ENCODE data around the gene GPC5. TPM values are rescaled to one million over a fixed set of nuclear protein-coding genes. Genes with fewer than 3 reads are reported as not detected.

GPC5 gene
- total and polyA plus RNA-seq, 2 of the 13 experiments (the other 11 are each of a cell fraction or from before 2014, with no cell fraction given) = 0.02 to 0.07 TPM

DNA sequence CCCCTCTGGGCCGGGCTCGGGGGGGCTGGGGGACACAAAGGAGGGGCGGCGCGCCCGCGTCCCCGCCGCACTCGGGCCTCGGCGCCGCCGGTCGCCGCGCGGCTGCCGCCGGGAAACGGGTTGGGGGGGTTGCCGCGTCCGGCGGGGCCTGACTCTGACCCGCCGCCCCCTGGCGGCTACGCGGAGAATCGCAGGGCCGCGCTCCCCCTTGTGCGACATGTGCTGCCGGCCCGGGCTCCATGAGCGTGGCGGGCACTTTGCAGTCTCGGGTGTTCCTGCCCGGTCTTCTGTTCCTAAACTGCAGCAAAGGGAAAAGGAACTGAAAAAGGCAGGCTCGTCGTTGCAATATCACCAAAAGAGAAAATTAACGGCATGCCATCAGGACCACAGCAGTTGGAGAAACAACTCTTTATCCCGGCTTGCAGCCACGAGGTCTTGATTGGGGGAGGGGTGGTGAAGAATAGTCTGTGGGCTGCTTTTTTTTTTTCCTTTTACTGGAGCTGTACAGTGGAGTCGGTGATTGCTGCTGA is 49.5 kb upstream of the GPC5 start (continued):
- TF ChIP-seq ZNF747 (CRISPR knock-in tag; IDR thresholded peaks at IDR 0.05; ENCODE audit: borderline replicate concordance) (no peak), ZNF616 (CRISPR knock-in tag; IDR thresholded peaks at IDR 0.05; ENCODE audit: low read depth) (0 out of 2 replicates have a peak, but pooled peaks have one; percentile 60), CCDC6 (CRISPR knock-in tag; IDR thresholded peaks at IDR 0.05) (peak; percentile 23; the same call in 1 of the 2 replicates), JUN (CRISPR knock-in tag; IDR thresholded peaks at IDR 0.05) (no peak), ZNF331 (CRISPR knock-in tag; IDR thresholded peaks at IDR 0.05) (peak; percentile 25; the same call in 1 of the 2 replicates), ZBTB20 (CRISPR knock-in tag; IDR thresholded peaks at IDR 0.05; ENCODE audit: borderline replicate concordance, low read depth) (peak; percentile 58; the same call in 1 of the 2 replicates), ZFP82 (CRISPR knock-in tag; IDR thresholded peaks at IDR 0.05; ENCODE audit: borderline replicate concordance) (no peak), BRCA1 (CRISPR knock-in tag; IDR thresholded peaks at IDR 0.05) (0 out of 2 replicates have a peak, but pooled peaks have one; percentile 42), RAD51 (IDR thresholded peaks at IDR 0.05; ENCODE audit: borderline replicate concordance) (no peak), ZNF138 (CRISPR knock-in tag; IDR thresholded peaks at IDR 0.05; ENCODE audit: low read depth) (no peak), RAD21 (CRISPR knock-in tag; IDR thresholded peaks at IDR 0.05) (peak; percentile 66; the same call in 1 of the 2 replicates), RFXANK (CRISPR knock-in tag; IDR thresholded peaks at IDR 0.05) (no peak), TBX2 (CRISPR knock-in tag; IDR thresholded peaks at IDR 0.05; ENCODE audit: borderline replicate concordance) (peak; percentile 57; the same call in 1 of the 2 replicates)
- TF ChIP-seq, protein P1, sequence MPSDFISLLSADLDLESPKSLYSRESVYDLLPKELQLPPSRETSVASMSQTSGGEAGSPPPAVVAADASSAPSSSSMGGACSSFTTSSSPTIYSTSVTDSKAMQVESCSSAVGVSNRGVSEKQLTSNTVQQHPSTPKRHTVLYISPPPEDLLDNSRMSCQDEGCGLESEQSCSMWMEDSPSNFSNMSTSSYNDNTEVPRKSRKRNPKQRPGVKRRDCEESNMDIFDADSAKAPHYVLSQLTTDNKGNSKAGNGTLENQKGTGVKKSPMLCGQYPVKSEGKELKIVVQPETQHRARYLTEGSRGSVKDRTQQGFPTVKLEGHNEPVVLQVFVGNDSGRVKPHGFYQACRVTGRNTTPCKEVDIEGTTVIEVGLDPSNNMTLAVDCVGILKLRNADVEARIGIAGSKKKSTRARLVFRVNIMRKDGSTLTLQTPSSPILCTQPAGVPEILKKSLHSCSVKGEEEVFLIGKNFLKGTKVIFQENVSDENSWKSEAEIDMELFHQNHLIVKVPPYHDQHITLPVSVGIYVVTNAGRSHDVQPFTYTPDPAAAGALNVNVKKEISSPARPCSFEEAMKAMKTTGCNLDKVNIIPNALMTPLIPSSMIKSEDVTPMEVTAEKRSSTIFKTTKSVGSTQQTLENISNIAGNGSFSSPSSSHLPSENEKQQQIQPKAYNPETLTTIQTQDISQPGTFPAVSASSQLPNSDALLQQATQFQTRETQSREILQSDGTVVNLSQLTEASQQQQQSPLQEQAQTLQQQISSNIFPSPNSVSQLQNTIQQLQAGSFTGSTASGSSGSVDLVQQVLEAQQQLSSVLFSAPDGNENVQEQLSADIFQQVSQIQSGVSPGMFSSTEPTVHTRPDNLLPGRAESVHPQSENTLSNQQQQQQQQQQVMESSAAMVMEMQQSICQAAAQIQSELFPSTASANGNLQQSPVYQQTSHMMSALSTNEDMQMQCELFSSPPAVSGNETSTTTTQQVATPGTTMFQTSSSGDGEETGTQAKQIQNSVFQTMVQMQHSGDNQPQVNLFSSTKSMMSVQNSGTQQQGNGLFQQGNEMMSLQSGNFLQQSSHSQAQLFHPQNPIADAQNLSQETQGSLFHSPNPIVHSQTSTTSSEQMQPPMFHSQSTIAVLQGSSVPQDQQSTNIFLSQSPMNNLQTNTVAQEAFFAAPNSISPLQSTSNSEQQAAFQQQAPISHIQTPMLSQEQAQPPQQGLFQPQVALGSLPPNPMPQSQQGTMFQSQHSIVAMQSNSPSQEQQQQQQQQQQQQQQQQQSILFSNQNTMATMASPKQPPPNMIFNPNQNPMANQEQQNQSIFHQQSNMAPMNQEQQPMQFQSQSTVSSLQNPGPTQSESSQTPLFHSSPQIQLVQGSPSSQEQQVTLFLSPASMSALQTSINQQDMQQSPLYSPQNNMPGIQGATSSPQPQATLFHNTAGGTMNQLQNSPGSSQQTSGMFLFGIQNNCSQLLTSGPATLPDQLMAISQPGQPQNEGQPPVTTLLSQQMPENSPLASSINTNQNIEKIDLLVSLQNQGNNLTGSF (CRISPR knock-in tag; IDR thresholded peaks at IDR 0.05) = peak; percentile 55; the same call in 1 of the 2 replicates
- TF ChIP-seq, protein P2, sequence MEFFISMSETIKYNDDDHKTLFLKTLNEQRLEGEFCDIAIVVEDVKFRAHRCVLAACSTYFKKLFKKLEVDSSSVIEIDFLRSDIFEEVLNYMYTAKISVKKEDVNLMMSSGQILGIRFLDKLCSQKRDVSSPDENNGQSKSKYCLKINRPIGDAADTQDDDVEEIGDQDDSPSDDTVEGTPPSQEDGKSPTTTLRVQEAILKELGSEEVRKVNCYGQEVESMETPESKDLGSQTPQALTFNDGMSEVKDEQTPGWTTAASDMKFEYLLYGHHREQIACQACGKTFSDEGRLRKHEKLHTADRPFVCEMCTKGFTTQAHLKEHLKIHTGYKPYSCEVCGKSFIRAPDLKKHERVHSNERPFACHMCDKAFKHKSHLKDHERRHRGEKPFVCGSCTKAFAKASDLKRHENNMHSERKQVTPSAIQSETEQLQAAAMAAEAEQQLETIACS (CRISPR knock-in tag; IDR thresholded peaks at IDR 0.05) = peak; percentile 66; the same call in 1 of the 2 replicates
- TF ChIP-seq, protein P3, sequence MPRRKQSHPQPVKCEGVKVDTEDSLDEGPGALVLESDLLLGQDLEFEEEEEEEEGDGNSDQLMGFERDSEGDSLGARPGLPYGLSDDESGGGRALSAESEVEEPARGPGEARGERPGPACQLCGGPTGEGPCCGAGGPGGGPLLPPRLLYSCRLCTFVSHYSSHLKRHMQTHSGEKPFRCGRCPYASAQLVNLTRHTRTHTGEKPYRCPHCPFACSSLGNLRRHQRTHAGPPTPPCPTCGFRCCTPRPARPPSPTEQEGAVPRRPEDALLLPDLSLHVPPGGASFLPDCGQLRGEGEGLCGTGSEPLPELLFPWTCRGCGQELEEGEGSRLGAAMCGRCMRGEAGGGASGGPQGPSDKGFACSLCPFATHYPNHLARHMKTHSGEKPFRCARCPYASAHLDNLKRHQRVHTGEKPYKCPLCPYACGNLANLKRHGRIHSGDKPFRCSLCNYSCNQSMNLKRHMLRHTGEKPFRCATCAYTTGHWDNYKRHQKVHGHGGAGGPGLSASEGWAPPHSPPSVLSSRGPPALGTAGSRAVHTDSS (CRISPR knock-in tag; conservative IDR thresholded peaks at IDR 0.05) = no peak
- TF ChIP-seq, protein P4, sequence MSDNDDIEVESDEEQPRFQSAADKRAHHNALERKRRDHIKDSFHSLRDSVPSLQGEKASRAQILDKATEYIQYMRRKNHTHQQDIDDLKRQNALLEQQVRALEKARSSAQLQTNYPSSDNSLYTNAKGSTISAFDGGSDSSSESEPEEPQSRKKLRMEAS (IDR thresholded peaks at IDR 0.05) = peak; percentile 98
- TF ChIP-seq, protein P5, sequence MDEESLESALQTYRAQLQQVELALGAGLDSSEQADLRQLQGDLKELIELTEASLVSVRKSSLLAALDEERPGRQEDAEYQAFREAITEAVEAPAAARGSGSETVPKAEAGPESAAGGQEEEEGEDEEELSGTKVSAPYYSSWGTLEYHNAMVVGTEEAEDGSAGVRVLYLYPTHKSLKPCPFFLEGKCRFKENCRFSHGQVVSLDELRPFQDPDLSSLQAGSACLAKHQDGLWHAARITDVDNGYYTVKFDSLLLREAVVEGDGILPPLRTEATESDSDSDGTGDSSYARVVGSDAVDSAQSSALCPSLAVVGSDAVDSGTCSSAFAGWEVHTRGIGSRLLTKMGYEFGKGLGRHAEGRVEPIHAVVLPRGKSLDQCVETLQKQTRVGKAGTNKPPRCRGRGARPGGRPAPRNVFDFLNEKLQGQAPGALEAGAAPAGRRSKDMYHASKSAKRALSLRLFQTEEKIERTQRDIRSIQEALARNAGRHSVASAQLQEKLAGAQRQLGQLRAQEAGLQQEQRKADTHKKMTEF (CRISPR knock-in tag; IDR thresholded peaks at IDR 0.05) = peak; percentile 39; the same call in 1 of the 2 replicates
- TF ChIP-seq, protein P6, sequence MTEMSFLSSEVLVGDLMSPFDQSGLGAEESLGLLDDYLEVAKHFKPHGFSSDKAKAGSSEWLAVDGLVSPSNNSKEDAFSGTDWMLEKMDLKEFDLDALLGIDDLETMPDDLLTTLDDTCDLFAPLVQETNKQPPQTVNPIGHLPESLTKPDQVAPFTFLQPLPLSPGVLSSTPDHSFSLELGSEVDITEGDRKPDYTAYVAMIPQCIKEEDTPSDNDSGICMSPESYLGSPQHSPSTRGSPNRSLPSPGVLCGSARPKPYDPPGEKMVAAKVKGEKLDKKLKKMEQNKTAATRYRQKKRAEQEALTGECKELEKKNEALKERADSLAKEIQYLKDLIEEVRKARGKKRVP (CRISPR knock-in tag; IDR thresholded peaks at IDR 0.05) = 0 out of 4 replicates have a peak, but pooled peaks of 1 of the 2 experiments have one; percentile 17

Measured in HepG2 (cell line).